Activated naive CD4-positive, alpha-beta T cell treated with anti-CD3 and anti-CD28 coated beads, Interleukin-2, amount 50 U/mL, for 16 hours (primary cell): ENCODE results near the gene TNFRSF21.
"Not testable (repeated sequence)": the region's sequence is repeated elsewhere in the genome, so short reads cannot be mapped to it uniquely, and the experiment has no call there.

ENCODE experiments used
- DNase-seq: peaks from one replicate; pipeline ENCODE4 v3.0.0-alpha.2; 2020

The TNFRSF21 gene, protein sequence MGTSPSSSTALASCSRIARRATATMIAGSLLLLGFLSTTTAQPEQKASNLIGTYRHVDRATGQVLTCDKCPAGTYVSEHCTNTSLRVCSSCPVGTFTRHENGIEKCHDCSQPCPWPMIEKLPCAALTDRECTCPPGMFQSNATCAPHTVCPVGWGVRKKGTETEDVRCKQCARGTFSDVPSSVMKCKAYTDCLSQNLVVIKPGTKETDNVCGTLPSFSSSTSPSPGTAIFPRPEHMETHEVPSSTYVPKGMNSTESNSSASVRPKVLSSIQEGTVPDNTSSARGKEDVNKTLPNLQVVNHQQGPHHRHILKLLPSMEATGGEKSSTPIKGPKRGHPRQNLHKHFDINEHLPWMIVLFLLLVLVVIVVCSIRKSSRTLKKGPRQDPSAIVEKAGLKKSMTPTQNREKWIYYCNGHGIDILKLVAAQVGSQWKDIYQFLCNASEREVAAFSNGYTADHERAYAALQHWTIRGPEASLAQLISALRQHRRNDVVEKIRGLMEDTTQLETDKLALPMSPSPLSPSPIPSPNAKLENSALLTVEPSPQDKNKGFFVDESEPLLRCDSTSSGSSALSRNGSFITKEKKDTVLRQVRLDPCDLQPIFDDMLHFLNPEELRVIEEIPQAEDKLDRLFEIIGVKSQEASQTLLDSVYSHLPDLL

DNA sequence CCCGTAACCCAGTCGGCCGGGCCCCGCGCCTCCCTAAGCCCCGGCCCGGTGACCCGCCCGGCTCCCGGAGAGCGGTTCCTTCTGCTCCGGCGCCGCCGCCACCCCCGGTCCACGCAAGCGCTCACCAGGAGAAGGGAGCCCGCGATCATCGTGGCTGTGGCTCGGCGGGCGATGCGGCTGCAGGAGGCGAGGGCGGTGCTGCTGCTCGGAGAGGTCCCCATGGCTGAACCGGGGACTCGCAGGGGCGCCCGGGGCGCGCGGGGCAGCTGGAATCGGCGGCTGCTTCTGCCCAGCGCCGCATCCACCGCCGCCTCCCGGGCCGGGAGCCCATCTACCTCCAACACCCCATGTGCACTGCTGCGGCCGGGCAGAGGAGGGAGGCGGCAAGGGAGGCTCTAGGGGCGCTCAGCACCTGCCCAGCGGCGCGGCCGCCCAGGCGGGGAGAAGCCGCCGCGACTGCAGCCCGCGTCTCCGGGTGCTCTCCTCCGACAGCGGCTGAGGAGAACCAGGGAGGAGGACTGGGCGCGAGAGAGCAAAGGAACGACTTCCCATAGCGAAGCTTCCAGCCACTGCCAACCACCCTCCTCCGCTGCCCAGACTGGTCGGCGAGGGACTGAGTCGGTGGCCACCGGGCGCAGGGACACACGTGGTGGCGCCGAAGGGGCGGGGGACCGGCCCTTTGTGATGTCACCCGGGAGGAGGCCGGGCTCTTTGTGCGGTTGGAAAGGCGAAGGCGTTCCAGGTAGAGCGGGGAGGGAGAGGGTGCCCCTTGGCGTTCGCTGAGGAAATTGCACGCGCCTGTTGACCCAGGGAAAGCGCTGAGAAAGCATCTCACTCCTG, at the start of gene TNFRSF21:
TSS of gene TNFRSF21 (minus strand) at position 615 of the 840 bp plus-strand sequence. CDS start at position 221, 394 bp downstream.
- DNase-seq = peak; percentile 80

DNA sequence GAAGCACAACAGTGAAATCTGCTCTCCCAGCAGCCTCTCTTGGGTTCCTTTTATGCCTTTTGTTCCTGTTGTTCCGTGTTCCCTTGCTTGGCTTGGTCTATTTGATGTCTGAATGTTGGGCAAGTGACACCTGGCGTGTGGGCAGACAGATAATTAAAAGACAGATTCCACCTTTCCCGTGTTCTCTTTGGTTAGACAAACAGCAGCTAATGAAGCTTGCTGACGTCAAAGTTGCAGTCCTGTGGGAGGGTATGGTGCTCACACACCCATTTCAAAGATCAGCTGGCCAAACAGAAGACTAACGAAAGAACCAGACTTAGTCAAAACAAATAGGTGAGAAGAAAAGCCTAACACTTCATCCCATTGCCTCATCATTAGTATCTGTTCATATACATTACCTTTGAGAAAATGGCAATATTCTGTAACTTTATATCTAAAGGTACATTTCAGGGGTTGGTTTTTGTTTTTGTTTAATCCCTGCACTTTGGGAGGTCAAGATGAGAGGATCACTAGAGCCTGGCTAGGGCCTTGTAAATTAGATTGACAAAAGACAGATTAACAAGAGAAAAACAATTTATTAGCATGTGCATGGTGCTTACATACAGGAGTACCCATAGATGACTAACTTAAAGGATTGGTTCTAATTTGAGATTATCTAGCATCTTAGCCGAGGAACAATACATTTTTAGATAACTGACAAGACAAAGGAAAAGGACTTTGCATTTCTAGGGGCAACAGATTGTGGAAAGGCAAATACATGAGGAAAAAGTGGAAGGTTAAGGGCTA, 48.9 kb upstream of the TNFRSF21 start:
- no peak for DNase-seq

DNA sequence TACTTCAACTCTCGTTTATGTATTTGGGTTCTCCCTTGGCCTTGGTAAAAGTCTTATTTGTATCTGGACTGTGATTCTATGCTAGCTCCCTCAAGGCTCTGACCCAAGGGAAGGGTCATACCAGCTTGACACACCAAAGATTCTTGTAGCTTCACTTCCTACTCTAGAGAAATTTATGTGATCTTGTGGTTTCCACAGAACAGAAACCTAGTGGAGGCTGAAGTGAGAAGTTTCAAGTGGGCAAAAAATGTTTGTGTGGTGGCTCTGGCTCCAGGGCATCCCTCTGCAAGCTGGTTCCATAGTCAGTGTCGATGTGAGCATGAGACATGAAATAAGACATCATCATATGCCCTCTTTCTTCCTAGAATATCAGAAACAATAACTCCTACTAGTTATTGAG, 48.1 kb upstream of the TNFRSF21 start:
- no peak for DNase-seq

DNA sequence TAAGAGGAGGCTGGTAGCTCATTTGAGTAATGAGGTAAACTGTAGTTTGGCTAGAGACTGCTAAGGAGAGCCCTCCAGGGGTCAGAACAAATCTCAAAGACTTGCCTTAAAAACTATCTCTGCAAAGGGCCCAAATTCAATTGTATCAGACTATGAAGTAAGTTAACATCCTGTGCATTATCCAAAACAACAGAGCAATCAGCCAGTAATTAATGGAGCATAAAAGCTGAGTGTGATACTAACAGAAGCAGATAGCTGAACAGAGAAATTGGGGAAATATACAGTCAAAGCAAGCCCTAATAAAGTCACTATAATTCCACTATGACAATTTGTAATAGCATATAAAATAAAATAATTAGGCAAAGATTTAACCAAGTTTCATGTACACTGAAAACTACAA, 45.8 kb upstream of the TNFRSF21 start:
- DNase-seq = no peak

DNA sequence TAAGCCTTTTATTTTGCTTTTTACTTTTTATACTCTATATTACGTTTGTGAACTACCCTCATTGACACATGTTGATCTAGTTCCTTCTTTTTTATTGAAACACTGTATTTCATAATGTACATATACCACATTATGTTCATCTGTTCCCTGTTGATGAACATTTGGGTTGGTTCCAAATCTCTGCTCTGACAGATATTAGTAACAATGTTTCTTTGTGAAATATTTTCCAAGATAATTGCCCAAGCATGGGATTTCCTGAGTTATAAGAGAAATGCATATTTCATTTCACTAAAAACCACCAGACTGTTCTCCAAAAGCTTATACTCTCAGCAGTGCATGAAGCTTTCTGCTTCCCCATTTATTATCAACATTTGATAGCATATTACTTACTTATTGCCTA, 44.2 kb upstream of the TNFRSF21 start:
- DNase-seq = no peak

DNA sequence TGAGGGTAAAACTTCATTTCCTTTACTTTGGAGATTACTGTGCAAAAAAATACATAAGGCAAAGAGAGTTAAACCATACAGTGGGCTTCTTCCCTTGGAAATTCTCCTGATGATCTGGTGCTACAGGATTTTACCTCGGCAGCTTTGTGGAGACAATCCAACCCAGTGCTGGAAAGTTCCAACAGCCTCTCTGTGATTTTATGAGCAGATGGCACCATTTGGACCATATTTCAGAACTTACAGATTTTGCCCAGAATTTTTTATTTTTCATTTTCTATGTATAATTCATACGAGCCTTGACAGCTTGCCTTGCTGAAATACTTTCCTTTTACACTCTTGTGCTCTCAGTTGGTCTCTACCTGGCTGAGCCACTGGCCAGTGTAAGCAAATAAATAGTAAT, 43.3 kb upstream of the TNFRSF21 start:
- no peak for DNase-seq

DNA sequence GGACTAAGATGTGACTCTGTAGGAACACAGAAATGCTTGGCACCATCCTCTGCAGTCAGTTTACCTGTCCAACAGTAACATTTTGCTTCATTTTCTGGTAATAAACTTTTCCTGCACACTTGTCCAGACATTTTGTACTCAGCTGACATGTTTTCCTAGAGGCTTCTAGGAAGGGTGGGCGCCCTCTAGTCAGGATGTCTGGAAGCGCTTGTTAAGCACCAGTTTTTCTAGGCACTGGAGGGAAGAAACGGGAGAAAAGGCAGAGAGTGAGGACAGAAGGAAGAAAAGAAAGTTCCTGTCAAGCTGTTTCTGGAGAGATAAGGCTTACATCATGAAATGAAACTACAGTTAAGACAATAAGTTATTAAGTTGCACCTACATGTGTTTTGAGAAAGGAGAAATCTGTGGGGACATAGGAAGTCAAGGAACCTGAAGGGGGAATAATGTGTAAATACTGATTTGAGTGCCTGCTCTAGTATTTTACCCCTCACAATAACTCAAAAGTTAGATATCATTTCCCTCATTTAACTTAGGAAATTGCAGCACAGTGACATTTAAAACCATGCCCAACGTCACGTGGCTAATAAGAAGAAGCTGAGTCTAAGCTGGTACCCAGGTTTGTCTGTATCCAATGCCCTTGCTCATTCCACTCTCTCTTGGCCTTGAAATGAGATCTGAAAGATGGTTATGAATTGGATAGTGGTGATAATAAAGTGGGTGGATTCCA, 42.7 kb upstream of the TNFRSF21 start:
- no peak for DNase-seq

DNA sequence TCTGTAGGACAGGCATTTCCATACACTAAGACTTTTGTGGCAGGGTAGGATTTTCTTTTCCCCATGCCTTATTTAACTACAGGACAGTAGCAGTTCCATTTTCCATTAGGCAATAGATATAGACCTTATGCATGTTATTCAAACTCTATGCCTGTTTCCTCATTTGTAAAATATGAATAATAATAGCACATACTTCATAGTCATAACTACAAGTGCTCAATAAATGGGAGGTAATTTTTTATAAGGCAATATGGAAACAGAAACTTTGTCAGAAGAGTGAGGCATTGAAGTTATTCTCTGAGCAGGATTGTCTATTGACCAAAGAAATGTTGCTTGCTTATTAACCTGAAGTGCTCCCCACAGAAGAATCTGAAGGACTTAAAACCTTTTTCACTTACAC, 41.9 kb upstream of the TNFRSF21 start:
- DNase-seq = no peak

DNA sequence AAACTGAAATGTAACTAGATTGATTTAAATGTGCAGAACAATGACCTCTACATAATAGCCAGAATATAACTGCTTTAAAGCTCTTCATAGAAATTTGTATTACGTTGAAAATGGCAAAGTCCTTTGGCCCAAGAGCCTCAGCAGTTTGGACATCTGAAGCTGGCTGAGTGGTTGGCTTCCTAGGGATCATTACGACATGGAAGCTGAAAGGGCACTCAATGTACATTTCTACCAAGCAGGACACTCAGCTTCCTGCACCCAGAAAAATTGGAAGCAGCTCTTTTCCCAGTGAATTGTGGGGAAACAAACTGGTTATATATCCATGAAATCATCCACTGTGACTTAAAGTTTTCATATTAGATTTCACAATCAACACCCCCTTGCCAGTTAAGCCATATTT, 40.2 kb upstream of the TNFRSF21 start:
- no peak for DNase-seq

DNA sequence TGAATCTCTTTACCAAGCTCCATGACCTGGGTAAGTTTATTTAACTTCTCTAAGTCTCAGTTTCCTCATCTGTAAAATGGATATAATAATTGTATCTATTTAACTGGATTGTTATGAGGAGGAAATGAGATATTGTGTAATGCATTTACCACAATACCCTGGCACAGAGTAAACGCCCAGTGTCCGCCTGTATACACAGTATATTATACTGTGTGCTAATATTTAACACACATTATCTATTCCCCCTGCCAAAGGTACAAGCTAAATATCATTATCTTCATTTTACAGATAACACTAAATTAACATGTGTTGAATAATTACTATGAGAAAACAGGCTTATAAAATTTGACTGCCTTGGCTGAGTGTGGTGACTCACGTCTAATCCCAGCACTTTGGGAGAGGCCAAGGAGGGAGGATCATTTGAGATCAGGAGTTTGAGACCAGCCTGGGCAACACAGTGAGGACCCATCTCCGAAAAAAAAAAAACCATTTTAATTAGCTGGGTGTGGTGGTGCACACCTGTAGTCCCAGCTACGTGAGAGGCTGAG, 38.7 kb upstream of the TNFRSF21 start:
- DNase-seq = no peak

DNA sequence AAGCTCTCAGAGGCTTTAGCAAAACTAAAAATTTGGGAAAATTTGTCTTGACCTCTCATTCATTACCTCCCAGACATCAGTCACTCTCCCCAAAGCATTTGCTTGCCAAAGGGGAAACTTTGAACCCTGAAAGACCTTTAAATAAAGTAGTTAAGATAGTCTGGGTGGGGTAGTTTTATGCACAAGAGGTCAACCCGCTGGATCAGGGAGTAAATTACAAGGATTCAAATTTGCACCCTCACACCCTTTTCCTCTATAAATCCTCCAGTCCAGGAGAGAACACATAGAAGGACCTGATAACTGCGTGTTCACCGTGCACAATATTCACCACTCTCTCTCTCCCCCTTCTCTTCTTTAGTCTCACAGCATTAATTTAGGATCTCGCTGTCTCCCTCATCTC, 36.1 kb upstream of the TNFRSF21 start:
- no peak for DNase-seq

DNA sequence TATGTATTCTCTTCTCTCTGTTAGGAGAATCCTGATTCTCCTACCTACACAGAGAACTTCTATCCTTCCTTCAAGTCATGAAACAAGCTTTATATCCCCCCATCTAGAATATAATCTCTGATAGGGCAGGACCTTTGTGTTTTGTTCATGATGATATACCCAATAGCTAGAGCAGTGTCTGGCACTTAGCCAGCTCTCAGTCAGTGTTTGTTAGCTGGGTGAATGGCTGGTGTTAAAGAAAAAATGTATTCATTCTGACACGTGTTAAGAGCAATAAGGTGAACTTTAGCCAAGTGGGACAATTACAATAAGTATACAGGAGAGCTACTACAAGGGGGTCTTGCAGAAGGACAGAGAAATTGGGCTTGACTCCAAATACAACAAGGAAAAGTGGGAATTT, 34.3 kb upstream of the TNFRSF21 start:
- no peak for DNase-seq

DNA sequence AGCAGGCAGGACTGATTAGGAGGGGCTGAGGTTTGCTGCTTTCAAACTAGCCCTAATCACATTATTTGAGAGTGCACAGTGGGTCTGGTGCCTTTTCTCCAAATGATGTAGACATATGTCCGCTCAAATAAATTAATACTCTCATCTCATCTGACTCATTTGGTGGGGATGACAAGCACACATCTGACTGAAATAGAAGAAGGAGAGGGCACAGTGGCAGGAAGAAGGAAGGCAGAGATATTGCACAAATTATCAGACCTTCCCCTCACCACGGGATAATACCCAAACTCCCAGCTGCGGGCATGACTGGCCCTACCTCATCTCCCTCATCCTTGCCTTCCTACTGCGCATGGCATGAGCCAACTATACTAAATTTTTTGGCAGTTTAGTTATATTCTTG, 33.9 kb upstream of the TNFRSF21 start:
- no peak for DNase-seq

DNA sequence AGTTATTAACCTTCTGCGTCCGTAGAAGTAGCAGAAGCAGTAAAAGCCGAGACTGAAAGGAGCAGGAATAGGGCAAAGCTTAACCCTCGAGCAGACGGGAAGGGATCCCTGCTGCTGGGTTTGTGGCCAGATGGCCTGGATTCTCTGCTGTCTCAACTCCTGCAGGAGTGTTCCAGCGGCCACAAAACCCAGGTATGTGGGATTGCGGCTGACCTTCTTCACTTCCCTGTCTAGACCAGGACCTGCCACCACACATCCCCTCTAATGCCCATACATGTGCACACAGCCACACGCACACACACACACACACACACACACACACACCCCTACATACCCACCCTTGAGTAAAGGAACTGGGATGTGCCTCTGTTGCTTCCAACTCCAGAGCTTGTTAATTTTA, 33.1 kb upstream of the TNFRSF21 start:
- DNase-seq = no peak

DNA sequence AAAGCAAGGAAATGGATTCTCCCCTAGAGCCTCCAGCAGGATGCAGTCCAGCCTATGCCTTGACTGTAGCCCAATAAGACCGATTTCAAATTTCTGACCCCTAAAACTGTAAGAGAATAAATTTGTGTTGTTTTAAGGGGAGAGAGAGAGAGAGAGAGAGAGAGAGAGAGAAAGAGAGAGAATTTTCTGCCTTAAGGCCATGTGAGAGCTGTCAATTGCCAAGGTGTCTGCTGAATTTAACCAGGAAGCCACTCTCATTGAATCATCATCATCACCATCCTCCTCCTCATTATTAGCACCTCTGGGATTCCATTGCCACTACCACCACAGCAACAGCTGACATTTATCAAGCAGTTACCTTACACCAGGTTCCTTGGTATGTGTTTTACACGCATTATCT, 27.8 kb upstream of the TNFRSF21 start:
- no peak for DNase-seq

DNA sequence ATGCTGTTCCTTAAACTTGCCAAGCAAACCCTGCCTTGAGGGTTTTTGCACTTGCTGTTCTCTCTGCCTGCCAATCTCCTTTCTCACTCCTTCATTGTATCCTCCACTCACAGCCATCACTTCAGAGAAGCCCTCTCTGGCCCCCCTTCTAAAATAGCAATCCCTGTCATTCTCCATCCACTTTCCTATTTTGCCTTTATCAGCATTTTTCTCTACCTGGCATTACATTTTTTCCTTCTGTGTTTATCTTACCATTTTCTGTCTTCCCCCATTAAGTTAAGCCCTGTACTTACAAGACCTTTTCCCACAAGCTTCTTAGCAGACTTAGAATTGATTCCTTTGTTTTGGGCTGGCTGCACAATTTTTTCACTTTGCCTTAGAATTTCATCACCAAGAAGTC, 26.6 kb upstream of the TNFRSF21 start:
- DNase-seq = no peak

DNA sequence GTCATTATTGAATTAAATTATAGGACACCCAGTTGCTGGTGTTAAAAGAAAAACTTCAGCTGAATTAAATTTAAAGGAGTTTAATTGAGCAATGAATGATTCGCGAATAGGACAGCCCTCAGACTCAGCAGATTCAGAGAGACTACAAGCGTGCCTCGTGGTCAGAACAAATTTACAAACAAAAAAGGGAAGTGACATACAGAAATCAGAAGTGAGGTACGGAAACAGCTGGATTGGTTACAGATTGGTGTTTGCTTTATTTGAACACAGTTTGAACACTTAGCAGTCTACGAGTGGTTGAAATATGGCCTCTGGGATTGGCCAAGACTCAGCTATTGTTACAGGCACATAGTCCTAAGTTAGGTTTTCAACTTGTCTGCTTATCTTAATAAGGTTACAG, 25.8 kb upstream of the TNFRSF21 start:
- no peak for DNase-seq

DNA sequence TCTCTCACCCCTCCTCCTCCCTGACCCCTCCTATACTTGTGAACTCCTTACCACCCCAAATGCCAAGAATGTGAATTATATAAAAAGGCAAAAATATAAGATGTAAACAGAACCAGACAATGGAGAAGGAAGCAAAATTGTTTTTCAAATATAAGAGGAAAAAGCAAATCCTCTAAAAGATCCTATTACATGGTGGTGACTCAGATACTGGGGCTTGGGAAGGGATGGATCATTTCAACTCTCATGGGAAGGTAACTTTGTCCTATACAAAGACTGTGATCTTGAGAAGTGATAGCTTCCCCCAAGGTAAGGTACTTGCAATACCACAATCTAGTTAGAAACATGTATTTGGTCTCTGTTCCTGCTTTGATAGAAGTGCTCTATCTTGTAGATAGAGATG, 24.6 kb upstream of the TNFRSF21 start:
- DNase-seq = no peak

DNA sequence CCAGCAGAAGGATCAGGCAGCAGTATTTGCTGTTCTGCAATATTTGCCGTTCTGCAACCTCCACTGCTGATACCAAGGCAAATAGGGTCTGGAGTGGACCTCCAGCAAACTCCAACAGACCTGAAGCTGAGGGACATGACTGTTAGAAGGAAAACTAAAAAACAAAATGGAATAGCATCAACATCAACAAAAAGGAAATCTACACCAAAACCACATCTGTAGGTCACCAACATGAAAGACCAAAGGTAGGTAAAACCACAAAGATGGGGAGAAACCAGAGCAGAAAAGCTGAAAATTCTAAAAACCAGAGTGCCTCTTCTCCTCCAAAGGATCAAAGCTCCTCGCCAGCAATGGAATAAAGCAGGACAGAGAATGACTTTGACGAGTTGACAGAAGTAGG, 18.9 kb upstream of the TNFRSF21 start:
- DNase-seq = not testable (repeated sequence)

DNA sequence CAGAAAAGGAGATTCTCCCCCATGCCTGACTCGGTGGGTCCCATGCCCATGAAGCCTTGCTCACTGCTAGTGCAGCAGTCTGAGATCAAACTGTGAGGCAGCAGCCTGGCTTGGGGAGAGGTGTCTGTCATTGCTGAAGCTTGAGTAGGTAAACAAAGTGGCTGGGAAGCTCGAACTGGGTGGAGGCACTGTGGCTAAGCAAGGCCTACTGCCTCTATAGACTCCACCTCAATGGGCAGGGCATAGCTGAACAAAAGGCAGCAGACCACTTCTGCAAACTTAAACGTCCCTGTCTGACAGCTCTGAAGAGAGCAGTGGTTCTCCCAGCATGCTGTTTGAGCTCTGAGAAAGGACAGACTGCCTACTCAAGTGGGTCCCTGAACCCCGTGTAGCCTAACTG, 18.4 kb upstream of the TNFRSF21 start:
- DNase-seq = not testable (repeated sequence)

DNA sequence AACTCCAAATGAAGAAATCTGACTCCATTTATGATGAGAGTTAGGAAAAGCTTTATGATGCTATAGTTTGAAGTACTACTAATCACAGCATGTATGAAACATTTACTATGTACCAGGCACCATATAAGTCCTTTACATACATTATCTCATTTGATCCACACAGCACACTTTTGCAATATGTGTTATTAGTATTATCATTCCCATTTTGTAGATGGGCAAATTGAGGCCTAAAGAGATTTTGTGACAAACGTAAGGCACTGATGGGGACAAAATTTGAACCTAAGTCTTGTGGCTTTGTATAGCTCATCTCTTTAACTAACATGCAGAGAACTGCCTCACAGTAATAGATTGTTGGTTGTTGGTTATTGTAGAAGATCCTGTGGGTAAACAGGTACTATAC, 14.2 kb upstream of the TNFRSF21 start:
- DNase-seq = no peak

DNA sequence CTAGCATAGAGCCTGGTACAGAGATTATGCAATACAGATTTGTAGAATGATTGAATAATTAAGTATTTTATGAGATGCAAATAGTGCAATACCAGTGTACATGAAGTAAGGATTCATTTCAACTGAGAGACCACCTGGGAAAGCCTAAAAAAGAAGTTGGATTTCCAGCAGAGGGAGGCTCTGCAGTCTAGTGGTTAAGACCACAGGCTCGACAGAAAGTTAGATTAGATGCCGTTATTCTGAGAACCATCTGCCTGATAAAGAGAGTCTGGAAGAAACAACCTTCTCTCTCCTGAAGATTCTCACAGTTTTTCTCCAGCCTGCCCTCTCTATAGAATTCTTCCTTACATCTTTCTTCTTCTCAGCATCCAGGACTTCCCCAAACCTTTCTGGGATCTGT, 13.6 kb upstream of the TNFRSF21 start:
- no peak for DNase-seq
